AG08395 (cell line): ENCODE data around the gene CHMP3.
"Not testable (repeated sequence)": the region's sequence is repeated elsewhere in the genome, so short reads cannot be mapped to it uniquely, and the experiment has no call there.

Source experiments
- DNase-seq: peaks from one replicate; pipeline ENCODE4 v3.0.0; 2012; ENCODE audit warnings: mixed read lengths, low spot score

CHMP3 gene

DNA sequence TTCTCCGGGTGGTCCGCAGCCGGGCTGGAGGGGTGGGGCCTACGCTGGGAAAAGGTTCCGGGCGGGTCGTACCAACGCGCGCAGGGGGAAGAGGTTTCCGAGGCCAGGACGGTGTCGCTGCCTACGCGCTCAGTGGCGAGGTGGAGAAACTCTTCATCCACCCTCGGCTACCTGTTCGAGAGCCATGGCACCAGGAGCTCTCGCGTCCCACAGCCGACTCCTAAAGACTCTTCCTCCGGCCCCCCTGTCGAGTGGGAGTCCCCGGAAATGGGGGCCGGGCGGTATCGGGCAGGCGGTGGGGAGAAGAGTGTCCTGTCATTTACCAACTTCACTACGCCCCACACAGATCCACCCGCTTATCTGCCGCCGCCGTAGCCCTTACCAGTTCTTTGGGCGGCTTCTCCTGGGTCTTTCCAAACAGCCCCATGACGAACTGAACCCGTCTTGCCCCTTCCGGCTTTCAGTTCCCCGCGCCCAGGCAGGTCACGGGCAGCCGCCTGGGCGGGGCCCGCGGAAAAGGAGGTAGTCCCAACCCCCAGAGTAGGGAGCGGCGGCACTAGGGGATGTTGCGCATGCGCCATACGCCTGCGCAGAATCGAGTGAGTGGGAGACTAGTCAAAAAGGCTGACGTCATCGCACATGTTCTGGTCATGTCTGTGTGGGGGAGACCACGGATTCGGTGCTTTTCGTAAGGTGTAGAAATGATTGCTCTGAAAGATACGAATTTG, at the start of gene CHMP3:
Gene CHMP3, minus strand, starts transcription at position 522 of the 728 bp plus-strand sequence. Its CDS starts 95 bp downstream, at position 427.
- peak; percentile 100 for DNase-seq

DNA sequence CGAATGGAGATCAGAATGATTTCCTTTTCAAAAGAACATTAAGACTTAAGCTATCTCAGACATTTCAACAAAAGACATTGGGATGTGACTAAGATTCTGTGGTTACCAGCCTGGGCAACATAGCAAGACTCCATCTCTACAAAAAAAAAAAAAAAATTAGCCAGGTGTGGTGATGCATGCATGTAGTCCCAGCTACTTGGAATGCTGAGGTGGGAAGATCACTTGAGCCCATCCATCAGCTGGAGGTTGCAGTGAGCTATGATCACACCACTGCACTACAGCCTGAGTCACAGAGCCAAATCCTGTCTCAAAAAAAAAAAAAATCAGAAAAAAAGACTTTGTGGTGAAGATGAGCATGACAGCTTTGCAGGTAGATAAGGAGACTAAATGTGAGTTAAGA, 47.6 kb upstream of the CHMP3 start:
- DNase-seq: no peak

DNA sequence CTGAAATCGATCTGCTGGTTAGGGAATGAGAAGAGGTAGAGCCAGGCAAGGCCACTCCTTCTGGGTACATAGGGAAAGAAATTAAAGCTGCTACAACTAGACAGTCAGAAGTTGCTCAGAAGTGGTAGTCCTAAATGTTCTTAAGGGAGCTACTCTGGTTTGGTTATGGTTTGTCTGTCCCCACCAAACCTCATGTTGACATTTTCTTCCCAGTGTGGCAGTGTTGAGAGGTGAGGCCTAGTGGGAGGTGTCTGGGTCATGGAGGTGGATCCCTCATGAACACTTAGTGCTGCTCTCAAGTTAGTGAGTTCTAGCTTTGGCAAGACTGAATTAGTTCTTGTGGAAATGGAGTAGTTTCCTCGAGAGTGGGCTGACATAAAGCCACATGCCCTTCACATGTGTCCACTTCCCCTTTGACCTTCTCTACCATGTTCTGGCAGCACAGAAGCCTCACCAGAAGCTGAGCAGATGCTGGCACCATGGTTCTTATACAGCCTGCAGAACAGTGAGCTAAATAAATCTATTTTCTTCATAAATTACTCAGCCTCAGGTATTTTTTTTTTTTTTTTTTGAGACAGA, 45.7 kb upstream of the CHMP3 start:
- no peak for DNase-seq

DNA sequence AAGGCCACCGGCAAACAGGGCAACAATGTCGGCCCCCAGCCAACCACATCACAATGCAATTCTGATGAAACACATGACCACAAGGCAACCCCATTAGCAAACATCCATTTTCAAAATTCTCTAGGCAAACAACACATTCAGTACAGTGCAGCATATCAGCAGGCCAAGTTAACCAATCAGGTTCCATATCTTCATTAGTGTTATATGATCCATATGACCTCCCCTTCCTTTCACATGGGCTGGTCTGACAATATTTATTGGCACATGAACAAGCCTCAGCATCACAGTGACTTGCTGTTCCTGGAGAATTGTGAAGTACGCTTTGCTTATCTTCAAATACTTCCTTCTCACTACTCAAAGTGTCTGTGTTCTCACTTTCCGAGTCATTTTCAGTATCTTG, 40.7 kb upstream of the CHMP3 start:
- DNase-seq: no peak

DNA sequence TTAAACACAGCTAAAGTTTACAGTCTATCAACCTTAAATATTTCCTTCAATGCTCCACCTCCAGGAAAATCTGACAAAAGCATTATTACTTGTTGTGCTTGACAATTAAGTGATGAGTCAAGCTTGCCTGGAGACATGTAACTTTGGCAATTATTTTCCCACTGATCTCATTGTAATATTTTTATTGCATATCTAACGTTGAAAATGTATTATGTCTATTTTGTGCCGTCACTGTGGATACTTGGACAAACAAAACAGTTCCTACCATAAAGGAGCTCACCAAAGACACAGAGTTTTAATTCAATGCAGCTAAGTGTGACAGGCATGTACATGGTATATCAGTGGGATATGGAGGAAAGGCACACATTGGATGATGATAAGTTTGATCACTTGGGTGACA, 35.7 kb upstream of the CHMP3 start:
- peak; percentile 2 for DNase-seq

DNA sequence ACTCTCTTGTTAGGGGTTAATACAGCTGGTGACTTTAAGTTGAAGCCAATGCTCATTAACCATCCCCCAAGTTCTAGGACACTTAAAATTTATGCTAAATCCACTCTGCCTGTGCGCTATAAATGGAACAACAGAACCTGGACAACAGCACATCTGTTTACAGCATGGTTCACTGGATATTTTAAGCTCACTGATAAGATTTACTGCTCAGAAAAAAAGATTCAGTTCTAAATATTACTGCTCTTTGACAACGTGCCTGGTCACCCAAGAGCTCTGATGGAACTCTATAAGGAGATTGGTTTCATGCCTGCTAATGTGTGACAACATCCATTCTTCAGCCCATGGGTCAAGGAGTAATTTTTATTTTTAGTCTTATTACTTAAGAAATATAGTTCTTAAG, 32.9 kb upstream of the CHMP3 start:
- no peak for DNase-seq

DNA sequence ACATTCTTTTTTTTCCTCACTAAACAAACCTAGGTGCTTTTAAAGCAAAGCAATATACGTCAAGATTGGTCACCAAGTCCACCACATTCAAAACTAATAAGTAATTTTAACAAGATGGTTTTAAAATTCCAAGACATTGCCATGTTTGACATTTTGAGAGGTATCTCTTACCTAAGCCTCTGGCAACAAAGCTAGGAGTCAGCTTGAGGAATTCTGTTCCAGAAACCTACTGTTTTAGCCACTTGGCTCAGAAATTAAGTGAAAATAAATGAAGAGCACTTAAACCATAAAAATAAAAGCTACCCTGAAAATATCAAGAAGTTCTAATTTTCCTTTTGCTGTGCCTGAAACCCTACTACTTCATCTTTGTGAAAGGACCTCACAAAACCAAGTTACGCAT, 30.0 kb upstream of the CHMP3 start:
- no peak for DNase-seq

DNA sequence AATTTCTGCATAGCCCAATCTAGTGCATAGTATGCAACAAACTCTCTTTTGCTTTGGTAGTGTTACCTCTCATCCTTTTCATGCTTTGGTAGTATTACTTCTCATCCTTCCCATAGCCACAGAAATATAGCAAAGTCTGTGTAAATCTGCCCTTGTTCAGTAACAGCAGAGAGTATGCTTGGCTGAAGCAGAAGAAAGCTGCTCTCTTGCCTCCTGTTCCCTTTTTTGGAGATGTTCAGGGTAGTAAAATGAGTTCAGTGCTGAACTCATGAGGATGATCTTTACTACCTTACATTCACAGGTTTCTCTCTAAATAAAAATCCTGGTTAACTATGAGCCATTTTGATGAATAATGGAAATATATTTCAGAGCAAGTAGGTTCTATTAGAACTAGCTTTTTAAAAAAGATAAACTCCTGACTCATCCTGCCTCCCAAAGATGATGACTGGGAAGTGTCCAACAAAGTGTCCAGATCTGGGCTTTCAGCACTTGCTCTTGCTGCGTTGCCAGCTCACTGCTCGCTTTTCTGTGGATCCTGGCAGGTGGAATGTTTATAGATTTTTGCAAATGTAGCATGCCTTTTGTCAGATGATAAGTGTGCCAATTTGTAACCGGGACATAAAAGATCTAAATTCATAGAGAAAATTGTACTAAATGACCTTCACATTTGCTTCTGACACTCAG, 29.4 kb upstream of the CHMP3 start:
- no peak for DNase-seq

DNA sequence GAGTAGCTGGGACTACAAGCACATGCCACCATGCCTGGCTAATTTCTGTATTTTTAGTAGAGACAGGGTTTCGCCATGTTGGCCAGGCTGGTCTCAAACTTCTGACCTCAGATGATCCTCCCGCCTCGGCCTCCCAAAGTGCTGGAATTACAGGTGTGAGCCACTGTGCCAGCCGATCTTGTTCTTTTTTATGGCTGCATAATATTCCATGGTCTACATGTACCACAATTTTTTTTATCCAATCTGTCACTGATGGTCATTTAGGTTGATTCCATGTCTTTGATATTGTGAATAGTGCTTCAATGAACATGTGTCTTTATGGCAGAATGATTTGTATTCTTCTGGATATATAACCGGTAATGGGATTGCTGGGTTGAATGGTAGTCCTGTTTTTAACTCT, 26.5 kb upstream of the CHMP3 start:
- not testable (repeated sequence) for DNase-seq

DNA sequence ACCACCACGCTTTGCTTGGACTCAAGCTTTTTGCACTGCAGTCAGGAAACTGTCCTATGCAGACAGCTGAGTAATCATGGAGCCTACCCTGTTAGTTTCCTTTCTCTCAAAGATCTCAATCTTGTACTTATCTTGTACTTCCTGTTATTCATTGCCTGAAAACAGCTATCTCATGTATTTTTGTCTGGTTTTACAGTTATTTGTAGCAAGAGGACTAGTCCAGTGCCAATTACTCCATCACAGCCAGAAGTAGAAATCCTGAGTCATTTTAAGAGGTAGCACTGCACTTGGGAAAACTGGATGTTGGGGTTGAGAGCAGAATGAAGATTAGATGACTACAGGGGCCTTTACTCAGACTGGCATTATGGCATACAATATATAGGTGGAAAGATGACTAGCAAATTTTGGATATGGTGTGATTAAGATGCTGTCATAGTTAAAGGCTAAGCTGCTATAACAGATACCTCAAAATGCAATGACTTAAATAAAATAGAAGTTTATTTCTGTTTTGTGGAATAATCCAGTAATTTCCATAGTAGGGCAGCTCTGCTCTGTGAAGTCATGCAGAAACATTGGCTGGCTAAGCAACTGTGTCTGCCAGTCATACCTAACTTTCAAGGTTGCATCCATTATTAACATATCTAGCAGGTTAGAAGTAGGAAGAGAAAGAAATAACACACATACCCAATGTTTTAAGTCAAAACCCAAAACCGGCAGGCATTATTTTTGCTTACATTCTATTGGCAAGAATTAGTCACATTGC, 21.1 kb upstream of the CHMP3 start:
- DNase-seq: no peak

DNA sequence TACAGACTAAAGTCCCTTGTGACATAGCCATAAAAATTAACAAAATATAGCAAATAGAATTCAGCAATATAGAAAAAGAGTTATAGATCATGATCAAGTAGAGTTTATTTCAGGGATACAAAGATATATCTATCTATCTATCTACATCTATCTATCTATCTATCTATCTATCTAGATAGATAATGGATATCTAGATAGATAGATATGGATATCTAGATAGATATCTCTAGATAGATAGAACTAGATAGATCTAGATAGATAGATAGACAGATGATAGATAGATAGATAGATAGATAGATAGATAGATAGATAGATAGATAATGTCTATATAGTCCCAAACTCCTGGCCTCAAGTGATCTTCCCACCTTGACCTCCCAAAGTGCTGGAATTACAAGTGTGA, 17.3 kb upstream of the CHMP3 start:
- DNase-seq: no peak

DNA sequence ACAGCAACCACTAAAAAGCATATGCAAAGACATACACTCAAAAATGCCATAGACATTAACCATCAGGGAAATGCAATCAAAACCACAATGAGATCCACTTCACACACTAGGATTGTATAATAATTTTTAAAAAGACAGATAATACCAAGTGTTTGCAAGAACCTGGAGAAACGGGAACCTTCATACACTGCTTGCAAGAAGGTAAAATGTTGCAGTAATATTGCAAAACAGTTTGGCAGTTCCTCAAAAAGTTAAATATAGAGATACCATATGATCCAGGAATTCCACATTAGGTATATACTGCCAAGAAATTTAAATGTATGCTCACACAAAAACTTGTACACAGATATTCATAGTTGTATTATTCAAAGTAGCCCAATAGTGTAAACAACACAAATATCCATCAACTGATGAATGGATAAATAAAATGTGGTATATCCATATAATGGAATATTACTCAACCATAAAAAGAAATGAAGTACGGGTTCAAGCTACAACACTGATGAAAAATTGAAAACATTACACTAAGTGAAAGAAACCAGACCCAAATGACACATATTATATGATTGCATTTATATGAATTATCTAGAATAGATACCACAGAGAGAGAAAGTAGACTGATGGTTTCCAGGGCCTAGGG, 14.7 kb upstream of the CHMP3 start:
- no peak for DNase-seq

DNA sequence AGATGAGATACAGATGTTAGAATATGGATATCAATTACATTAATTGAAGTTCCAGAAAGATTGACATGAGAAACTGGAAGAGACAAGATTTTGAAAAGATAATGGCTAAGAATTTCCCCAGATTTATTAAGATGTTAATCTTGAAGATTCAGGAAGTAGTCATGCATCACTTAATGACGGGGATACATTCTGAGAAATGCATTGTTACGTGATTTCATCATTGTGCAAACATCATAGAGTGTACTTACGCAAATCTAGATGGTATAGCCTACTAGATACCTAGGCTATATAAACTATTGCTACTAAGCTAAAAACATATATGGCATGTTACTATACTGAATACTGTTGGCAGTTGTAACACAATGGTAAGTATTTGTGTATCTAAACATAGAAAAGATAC, 6.8 kb upstream of the CHMP3 start:
- no peak for DNase-seq

DNA sequence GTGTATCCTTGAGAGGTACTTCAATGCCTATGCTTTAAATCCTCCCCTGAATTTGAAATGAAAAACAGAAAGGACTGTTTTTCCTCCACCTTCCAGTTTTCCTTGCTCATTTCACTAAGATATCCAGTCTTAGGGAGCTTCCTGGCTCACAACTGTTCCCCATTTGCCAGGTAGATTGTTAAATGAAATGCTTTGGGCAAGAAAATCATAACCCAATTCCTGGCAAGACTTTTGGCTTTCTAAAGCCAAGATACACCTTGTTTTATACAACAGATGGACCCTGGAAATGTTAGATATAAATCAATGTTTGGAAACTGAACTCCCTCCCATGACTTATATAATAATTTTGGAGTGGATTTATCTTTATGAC, 3.6 kb upstream of the CHMP3 start:
- no peak for DNase-seq

DNA sequence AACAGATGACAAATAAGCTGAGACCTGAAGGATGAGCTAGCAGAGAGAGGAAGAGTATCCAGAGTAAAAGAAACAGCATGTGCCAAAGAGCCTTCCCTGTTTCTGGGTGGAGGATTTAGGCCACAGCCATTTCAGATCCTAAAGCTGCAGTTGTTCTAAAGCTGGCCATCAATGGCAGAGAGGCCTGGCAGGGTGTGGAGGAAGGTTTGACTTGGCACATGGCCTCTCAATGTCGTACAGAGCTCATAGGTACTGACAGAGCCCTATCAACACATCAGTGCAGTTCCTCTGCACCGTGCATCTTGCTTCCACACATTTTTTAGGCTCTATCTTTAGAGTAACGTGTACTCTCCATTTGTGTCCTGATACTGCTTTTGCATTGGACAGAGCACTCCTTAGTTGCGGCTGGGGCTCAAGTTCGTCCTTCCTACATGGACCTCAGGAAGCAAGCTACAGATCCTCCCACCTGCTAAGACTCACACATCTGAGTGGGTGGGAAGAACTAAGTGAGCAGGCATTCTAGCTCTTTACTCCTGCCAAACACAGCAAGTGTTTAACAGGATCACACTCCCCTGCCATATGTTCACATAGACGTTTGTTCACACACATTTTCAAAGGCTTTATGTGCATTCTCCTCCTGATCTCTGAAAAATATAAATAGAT, 3.0 kb upstream of the CHMP3 start:
- DNase-seq: no peak

DNA sequence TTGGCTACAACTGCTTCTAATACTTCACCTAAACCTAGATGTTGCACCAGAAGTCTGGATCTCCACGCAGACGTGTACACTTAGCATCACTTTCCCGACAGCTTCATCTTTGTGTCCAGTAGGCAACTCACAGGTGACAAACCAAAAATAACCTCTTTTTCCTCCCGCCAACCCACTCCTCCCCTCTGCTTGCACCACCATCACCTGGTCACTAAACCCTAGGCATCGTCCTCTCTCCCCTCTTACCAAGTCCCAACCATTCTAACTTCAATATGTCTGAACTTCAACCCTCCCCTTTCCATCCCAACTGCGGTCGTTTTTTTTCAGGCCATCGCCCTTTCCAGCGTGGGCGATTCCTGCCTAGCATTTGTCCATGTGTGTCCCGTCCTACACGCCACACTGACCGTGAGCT, 413 bp upstream of the CHMP3 start:
- no peak for DNase-seq

DNA sequence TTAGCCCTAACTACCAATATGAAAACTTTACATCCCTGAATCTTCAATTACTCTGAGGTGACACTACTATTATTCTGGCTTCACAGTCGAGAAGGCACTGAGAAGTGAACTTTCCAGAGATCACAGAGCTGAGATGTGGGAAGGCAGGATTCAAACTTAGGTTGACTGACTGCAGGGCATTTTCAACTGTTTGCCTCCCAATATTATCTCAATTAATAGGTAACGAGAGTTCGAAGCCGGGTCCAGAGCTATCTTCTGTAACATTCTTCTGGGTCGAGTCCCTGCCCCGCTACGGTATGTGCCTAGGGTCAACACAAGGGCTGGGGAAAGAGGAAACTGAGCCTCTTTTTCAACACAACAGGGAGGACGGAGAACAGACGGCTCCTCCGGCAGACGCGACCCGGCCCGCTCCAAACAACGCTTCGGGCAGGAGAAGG, 740 bp downstream of the CHMP3 start:
- DNase-seq: no peak

DNA sequence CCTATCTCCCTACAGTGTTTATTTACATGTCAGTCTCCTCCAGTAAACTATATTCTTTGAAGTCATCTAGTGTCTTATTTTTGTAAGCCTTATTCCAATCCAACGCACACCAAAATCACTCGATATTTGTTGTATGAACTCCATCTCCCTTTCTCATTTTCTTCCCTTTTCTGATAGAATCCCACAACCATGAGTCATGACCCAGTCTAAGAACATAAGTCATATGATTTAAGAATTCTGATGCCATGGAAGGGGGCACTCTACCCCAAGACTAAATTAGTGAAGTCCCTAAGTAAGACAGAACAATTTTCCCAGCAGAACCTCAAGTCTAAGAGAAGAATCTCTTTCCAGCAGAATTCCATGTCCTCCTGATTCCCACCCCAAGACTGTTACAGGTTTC, 5.4 kb downstream of the CHMP3 start:
- DNase-seq: no peak

DNA sequence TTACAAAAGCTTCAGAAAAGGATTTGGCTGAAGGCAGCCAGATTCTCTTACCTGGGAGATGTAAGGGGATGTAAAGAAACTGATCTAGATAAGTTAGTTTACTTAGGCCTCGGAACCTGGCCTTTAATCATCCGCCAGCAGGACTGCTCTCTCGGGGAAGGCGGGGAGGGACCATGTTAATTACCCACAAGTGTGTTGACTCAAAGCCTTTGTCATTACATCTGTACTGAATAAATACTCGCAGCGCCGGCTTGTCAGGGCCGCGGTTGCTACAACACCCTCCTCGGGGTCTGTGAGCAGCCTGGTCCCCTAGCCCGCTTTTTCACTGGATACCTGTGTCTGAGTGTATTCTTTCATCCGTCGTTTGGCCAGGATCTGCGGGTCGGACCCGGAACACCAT, 6.7 kb downstream of the CHMP3 start:
- DNase-seq: no peak

DNA sequence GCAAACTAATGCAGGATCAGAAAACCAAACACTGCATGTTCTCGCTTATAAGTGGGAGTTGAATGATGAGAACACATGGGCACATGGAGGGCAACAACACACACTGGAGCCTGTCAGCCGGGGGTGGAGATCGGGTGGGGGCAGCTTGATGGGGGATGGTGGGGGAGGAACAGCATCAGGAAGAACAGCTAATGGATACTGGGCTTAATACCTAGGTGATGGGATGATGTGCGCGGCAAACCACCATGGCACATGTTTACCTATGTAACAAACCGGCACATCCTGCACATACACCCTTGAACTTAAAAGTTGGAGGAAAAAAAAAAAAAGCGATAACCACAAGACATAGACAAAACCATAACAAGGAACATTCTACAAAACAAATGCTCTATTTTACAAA, 10.4 kb downstream of the CHMP3 start:
- DNase-seq: no peak

DNA sequence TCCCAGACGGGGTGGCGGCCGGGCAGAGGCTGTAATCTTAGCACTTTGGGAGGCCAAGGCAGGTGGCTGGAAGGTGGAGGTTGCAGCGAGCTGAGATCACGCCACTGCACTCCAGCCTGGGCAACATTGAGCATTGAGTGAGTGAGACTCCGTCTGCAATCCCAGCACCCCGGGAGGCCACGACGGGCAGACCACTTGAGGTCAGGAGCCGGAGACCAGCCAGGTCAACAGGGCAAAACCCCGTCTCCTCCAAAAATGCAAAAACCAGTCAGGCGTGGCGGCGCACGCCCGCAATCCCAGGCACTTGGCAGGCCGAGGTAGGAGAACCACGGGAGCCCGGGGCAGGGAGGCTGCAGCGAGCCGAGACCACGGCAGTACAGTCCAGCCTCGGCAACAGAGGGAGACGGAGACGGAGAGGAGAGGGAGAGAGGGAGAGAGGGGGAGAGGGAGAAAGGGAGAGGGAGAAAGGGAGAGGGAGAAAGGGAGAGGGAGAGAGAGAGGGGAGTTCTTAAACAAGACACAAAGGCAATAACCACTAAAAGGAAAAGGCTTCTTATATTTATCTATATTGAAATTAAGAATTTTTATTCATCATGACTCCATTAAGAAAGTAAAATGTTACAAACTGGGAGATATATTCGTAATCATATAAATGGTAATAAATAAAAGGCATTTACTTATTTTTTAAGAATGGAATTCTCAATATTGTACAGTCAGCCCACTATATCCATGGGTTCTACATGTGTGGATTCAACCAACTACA, 13.1 kb downstream of the CHMP3 start:
- DNase-seq: not testable (repeated sequence)
